ENCODE data around the gene MTURN. TPM values are rescaled to one million over a fixed set of nuclear protein-coding genes. Genes with fewer than 3 reads are reported as not detected.

MTURN gene
- total RNA-seq, 1 donor from 2014 or later: 17.7 TPM

Other genes starting within 250 kb of the MTURN start
- 10.3 TPM for gene SCRN1, start 145.2 kb upstream of the MTURN start, total RNA-seq
- 8.6 TPM for gene FKBP14, start 108.3 kb upstream of the MTURN start, total RNA-seq
- gene PLEKHA8, start 106.6 kb upstream of the MTURN start, total RNA-seq: 3.9 TPM
- gene ZNRF2, start 149.6 kb downstream of the MTURN start, total RNA-seq: 7.2 TPM

Data from Right ventricle myocardium superior (tissue), 1 donor.